ENCODE data around the gene PKMYT1. TPM values are rescaled to one million over a fixed set of nuclear protein-coding genes. Genes with fewer than 3 reads are reported as not detected.
A peak's percentile ranks its signal among the peaks of the same experiment; 100 is the strongest.

PKMYT1 gene
- total and polyA plus RNA-seq, 4 donors: 3.1 to 32.6 (median 13.6) TPM

DNA sequence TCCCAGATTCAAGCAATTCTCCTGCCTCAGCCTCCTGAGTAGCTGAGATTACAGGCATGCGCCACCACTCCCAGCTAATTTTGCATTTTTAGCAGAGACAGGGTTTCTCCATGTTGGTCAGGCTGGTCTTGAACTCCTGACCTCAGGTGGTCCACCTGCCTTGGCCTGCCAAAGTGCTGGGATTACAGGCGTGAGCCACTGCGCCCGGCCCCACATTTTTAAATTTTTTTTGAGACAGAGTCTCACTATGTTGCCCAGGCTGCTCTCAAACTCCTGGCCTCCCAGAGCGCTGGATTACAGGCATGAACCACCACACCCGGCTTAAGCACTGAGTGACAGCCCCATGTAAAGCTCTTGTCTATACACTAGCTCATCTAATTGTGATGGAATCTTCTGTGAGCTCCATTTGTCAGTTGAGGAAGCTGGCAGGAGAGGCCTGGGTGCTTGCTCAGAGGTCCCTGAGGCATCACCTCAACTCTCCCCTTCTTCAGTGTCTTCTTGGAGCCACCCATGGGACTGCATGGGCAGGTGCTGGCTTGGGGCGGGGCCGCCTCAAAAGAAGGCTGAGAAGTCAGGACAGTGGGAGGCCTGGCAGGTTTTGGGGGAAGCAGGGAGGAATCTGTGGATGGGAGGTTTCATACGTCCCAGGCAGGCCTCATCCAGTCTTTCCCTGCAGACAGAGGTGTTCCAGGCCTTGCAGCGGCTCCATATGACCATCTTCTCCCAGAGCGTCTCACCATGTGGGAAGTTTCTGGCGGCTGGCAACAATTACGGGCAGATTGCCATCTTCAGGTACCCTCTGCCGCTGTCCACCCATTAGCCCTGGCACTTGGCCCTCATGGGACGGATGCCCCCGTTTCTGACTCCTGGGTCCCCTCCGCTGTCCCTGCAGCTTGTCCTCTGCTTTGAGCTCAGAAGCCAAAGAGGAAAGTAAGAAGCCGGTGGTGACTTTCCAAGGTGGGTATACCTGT, 45.1 kb upstream of the PKMYT1 start:
- Histone ChIP-seq H3K36me3 (ENCODE audit: control insufficient read depth, insufficient read depth, low read length) (peaks cover 24% of the 10 kb centered on the region), H3K27ac (ENCODE audit: low read depth, low read length) (no peak overlapping the region), H3K9me3 (ENCODE audit: control insufficient read depth, insufficient read depth, low read length) (no peaks in the 10 kb centered on the region), H3K4me3 (ENCODE audit: low read depth, low read length) (no peak overlapping the region), H3K27me3 (ENCODE audit: control insufficient read depth, insufficient read depth, low read length) (peaks cover 27% of the 10 kb centered on the region), H3K4me1 (ENCODE audit: control insufficient read depth, insufficient read depth, low read length) (peaks cover 59% of the 10 kb centered on the region)
- DNase-seq (ENCODE audit: low read depth in 4 of 6, low spot score in 6 of 6): no peak
- WGBS (ENCODE audit: insufficient coverage): 97% methylated on average over 16 of the region's 18 CpGs

DNA sequence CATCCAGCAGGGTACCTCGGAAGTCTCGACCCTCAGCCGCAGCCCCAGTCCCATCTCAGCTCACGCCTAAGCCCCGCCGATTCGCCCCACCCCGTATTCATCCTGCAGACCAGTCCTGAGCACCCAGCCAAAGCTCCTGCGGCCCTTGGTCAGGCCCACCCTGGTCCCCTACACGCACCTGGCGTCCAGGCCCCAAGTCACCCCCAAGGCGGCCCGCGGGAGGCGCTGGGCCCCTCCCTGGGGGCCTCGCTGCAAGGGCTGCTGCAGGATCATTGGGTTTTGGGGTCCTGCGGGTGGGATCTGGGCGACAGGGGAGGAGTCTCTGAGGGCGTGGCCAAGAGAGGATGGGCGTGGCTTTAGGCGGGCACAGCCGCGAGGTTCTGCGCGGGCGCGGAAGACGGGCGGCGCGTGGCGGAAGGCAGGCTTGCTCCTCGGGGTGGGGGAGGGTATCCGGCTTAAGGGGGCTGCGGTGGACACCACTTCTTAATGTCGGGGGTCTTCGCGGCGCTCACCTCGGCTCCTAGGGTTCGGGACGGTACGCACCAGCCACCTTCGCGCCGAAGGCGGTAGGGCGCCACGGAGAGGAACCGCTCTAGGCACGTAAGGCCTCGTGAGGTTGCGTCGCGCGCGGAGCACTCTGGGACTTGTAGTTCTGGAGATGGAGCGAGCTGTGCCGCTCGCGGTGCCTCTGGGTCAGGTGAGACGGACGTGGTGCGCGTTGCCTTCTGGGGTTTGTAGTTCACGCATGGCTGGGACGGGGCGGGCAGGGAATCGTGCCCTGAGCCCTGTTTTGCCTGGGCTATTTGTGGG, 43.6 kb upstream of the PKMYT1 start, which contains the start of the genes HCFC1R1 and THOC6:
Gene HCFC1R1, minus strand, starts transcription at position 274 of the 810 bp plus-strand sequence. Its CDS starts 1 bp downstream, at position 273.
Gene THOC6, plus strand, starts transcription at position 367 of the 810 bp plus-strand sequence. Its CDS starts 292 bp downstream, at position 659.
- WGBS (ENCODE audit: insufficient coverage): under 1% methylated on average over 69 of the region's 69 CpGs
- Histone ChIP-seq H3K27ac (ENCODE audit: low read depth, low read length) (peak within 1 kb of the TSS; percentile 95), H3K27me3 (ENCODE audit: control insufficient read depth, insufficient read depth, low read length) (peaks cover 25% of the 10 kb centered on the region), H3K36me3 (ENCODE audit: control insufficient read depth, insufficient read depth, low read length) (peaks cover 24% of the 10 kb centered on the region), H3K4me1 (ENCODE audit: control insufficient read depth, insufficient read depth, low read length) (peaks cover 56% of the 10 kb centered on the region), H3K9me3 (ENCODE audit: control insufficient read depth, insufficient read depth, low read length) (no peaks in the 10 kb centered on the region), H3K4me3 (ENCODE audit: low read depth, low read length) (peak within 1 kb of the TSS; percentile 93)
- peak; percentile 88 to 99 (median 94) for DNase-seq (ENCODE audit: low read depth in 4 of 6, low spot score in 6 of 6)

DNA sequence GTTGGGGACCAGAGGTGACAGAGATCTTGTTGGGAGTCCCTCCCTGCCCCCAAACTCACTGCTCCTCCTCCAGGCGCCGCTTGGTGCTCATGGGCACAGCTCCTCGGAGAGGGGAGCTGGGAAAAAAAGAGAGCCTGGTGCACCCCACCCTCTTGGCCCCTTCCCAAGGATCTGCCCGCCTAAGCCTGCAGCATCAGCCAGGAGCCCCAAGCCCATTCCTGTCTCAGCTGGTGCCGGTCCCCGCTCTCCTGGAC, 43.1 kb upstream of the PKMYT1 start:
- DNase-seq (ENCODE audit: low read depth in 4 of 6, low spot score in 6 of 6): peak in 1 of 6 donors; percentile 74
- no peaks in the 10 kb centered on the region for H3K9me3 ChIP-seq (ENCODE audit: control insufficient read depth, insufficient read depth, low read length)
- peaks cover 53% of the 10 kb centered on the region for H3K4me1 ChIP-seq (ENCODE audit: control insufficient read depth, insufficient read depth, low read length)
- H3K36me3 ChIP-seq (ENCODE audit: control insufficient read depth, insufficient read depth, low read length): peaks cover 24% of the 10 kb centered on the region
- H3K27me3 ChIP-seq (ENCODE audit: control insufficient read depth, insufficient read depth, low read length): peaks cover 25% of the 10 kb centered on the region
- WGBS (ENCODE audit: insufficient coverage): 5% methylated on average over 3 of the region's 6 CpGs
- peak overlapping the region; percentile 93 for H3K4me3 ChIP-seq (ENCODE audit: low read depth, low read length)
- H3K27ac ChIP-seq (ENCODE audit: low read depth, low read length): peak overlapping the region; percentile 95

DNA sequence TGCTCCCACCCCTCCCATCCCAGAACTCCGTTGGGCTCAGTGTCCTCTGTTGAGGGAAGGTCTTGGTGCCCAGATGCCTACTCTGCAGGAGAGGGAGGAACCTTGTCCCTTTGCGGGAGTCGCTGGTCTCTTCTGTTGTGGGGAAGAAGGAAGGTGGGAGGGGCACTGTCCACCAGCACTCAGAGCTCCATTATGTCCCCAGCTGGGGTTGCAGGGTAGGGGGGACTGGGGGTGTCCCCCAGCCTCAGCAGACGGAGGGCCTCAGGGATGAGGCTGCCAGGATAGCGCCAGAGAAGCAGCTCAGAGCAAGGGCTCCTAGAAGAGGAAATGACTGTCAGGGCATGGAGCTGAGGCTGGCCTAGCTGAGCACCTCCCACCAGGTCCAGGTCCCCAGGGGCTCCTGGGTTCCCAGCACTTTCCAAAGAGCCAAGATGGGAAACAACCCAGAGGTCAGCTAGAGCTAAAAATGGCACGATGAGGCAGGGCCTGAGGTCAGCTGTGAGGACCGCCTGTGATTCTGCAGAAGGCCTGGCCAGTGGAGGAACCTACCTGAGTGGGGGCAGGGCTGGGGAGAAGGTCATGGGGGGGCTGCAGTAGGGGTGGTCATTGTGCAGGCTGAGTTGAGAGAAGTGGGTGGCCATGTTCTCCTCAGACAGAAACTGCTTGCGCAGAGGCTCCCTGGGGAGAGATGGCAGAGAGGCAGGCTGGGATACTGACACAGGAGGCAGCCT, 42.6 kb upstream of the PKMYT1 start:
- Histone ChIP-seq H3K4me1 (ENCODE audit: control insufficient read depth, insufficient read depth, low read length) (peaks cover 56% of the 10 kb centered on the region), H3K9me3 (ENCODE audit: control insufficient read depth, insufficient read depth, low read length) (no peaks in the 10 kb centered on the region), H3K27me3 (ENCODE audit: control insufficient read depth, insufficient read depth, low read length) (peaks cover 29% of the 10 kb centered on the region), H3K27ac (ENCODE audit: low read depth, low read length) (peak overlapping the region; percentile 95), H3K4me3 (ENCODE audit: low read depth, low read length) (peak overlapping the region; percentile 93), H3K36me3 (ENCODE audit: control insufficient read depth, insufficient read depth, low read length) (peaks cover 24% of the 10 kb centered on the region)
- no peak for DNase-seq (ENCODE audit: low read depth in 4 of 6, low spot score in 6 of 6)
- WGBS (ENCODE audit: insufficient coverage): 77% methylated on average over 6 of the region's 8 CpGs

DNA sequence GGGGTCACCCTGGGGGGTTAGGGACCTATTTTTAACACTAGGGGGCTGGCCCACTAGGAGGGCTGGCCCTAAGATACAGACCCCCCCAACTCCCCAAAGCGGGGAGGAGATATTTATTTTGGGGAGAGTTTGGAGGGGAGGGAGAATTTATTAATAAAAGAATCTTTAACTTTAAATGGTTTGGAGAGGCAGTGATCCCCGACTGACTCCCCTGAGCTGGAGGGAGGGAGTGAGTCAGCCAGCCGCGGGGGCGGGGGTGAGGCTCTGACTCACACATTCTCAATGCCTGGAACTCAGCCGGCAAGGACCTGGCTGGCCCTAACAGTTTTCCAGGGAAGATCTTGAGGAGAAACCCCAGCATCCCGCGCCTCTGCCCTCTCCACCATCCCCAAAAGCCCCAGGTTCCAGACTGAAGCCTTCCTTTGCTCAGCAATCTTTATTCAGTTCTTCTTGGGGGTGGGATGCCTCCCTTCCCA, 42.0 kb upstream of the PKMYT1 start:
- DNase-seq (ENCODE audit: low read depth in 4 of 6, low spot score in 6 of 6): peak in 1 of 6 donors; percentile 75
- H3K27ac ChIP-seq (ENCODE audit: low read depth, low read length): peak overlapping the region; percentile 95
- 50% methylated on average over 4 of the region's 8 CpGs for WGBS (ENCODE audit: insufficient coverage)
- H3K9me3 ChIP-seq (ENCODE audit: control insufficient read depth, insufficient read depth, low read length): no peaks in the 10 kb centered on the region
- peaks cover 35% of the 10 kb centered on the region for H3K27me3 ChIP-seq (ENCODE audit: control insufficient read depth, insufficient read depth, low read length)
- peaks cover 19% of the 10 kb centered on the region for H3K36me3 ChIP-seq (ENCODE audit: control insufficient read depth, insufficient read depth, low read length)
- peaks cover 58% of the 10 kb centered on the region for H3K4me1 ChIP-seq (ENCODE audit: control insufficient read depth, insufficient read depth, low read length)
- H3K4me3 ChIP-seq (ENCODE audit: low read depth, low read length): peak overlapping the region; percentile 93

DNA sequence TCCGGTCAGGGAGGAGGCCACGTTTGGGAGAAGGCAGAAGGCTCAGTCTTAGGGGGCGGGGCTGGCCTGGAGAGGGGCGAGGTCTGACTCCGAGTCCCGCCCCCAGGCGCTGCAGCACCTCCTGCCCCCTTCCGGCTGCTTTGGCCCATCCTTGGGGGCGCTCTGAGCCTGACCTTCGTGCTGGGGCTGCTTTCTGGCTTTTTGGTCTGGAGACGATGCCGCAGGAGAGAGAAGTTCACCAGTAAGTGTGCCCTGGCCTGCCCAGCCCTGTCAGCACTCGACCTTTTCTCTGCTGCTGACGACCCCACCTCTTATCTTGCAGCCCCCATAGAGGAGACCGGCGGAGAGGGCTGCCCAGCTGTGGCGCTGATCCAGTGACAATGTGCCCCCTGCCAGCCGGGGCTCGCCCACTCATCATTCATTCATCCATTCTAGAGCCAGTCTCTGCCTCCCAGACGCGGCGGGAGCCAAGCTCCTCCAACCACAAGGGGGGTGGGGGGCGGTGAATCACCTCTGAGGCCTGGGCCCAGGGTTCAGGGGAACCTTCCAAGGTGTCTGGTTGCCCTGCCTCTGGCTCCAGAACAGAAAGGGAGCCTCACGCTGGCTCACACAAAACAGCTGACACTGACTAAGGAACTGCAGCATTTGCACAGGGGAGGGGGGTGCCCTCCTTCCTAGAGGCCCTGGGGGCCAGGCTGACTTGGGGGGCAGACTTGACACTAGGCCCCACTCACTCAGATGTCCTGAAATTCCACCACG, 41.4 kb upstream of the PKMYT1 start:
- H3K27me3 ChIP-seq (ENCODE audit: control insufficient read depth, insufficient read depth, low read length): peaks cover 39% of the 10 kb centered on the region
- peaks cover 58% of the 10 kb centered on the region for H3K4me1 ChIP-seq (ENCODE audit: control insufficient read depth, insufficient read depth, low read length)
- WGBS (ENCODE audit: insufficient coverage): 8% methylated on average over 17 of the region's 25 CpGs
- peaks cover 13% of the 10 kb centered on the region for H3K36me3 ChIP-seq (ENCODE audit: control insufficient read depth, insufficient read depth, low read length)
- H3K27ac ChIP-seq (ENCODE audit: low read depth, low read length): peak overlapping the region; percentile 95
- peak overlapping the region; percentile 93 for H3K4me3 ChIP-seq (ENCODE audit: low read depth, low read length)
- H3K9me3 ChIP-seq (ENCODE audit: control insufficient read depth, insufficient read depth, low read length): no peaks in the 10 kb centered on the region
- DNase-seq (ENCODE audit: low read depth in 4 of 6, low spot score in 6 of 6): peak in 2 of 6 donors; percentile 33 to 74

DNA sequence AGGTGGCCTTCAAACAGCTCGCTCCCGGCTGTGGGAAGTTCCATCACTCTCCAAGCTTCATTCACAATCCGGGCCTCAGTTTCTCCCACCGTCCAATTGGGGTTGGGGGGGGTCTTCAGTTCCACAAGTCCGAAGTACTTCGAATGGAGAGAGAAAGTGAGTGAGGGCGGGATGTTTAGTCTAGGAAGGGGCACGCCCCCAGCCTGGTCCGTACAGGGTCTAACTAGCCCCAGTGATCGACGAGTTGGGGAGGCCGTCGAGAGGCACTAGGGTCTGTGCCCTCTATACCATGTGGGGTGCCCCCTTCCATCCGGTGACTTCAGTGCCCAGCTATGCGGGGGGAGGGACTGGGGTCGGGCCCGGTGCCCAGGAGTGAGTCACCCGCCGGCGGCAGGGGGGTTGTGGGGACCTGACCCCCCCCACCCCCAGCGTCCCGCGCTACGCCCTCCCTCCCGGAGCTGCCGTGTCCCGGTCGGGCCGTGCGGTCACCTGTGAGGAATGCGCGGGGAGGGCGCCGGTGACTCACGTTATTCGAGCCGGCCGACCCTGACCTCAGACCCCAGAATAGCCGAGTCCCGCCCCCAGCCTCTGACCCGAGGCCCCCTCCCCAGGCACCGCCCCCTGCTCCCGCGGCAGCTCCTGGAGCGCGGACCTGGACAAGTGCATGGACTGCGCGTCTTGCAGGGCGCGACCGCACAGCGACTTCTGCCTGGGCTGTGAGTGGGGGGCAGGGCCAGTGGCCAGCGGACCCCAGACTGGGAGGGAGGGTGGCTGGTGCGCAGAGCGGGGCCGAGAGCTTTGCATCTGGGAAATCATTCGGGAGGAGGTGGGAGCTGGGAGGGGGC, 40.6 kb upstream of the PKMYT1 start:
- peaks cover 58% of the 10 kb centered on the region for H3K4me1 ChIP-seq (ENCODE audit: control insufficient read depth, insufficient read depth, low read length)
- peak overlapping the region; percentile 93 for H3K4me3 ChIP-seq (ENCODE audit: low read depth, low read length)
- H3K27me3 ChIP-seq (ENCODE audit: control insufficient read depth, insufficient read depth, low read length): peaks cover 39% of the 10 kb centered on the region
- peak overlapping the region; percentile 95 for H3K27ac ChIP-seq (ENCODE audit: low read depth, low read length)
- DNase-seq (ENCODE audit: low read depth in 4 of 6, low spot score in 6 of 6): peak in 2 of 6 donors; percentile 5 to 58
- 2% methylated on average over 54 of the region's 57 CpGs for WGBS (ENCODE audit: insufficient coverage)
- peaks cover 9% of the 10 kb centered on the region for H3K36me3 ChIP-seq (ENCODE audit: control insufficient read depth, insufficient read depth, low read length)
- no peaks in the 10 kb centered on the region for H3K9me3 ChIP-seq (ENCODE audit: control insufficient read depth, insufficient read depth, low read length)

DNA sequence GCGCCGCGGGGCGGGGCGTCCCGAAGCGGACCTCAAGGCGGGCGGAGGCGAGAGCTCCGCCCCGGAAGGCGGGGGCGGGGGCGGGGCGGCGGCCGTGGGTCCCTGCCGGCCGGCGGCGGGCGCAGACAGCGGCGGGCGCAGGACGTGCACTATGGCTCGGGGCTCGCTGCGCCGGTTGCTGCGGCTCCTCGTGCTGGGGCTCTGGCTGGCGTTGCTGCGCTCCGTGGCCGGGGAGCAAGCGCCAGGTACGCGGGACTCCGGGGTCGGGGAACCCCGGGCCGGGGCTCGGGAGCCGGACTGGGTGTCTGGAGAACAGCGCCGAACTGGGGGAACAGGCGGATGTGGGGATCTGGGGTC, 40.0 kb upstream of the PKMYT1 start, which contains the start of gene TNFRSF12A:
Gene TNFRSF12A, plus strand, starts transcription at position 122 of the 357 bp plus-strand sequence. Its CDS starts 30 bp downstream, at position 152.
- H3K9me3 ChIP-seq (ENCODE audit: control insufficient read depth, insufficient read depth, low read length): no peaks in the 10 kb centered on the region
- WGBS (ENCODE audit: insufficient coverage): under 1% methylated on average over 47 of the region's 49 CpGs
- H3K4me3 ChIP-seq (ENCODE audit: low read depth, low read length): peak within 1 kb of the TSS; percentile 93
- peaks cover 58% of the 10 kb centered on the region for H3K4me1 ChIP-seq (ENCODE audit: control insufficient read depth, insufficient read depth, low read length)
- peaks cover 7% of the 10 kb centered on the region for H3K36me3 ChIP-seq (ENCODE audit: control insufficient read depth, insufficient read depth, low read length)
- H3K27me3 ChIP-seq (ENCODE audit: control insufficient read depth, insufficient read depth, low read length): peaks cover 43% of the 10 kb centered on the region
- peak within 1 kb of the TSS; percentile 95 for H3K27ac ChIP-seq (ENCODE audit: low read depth, low read length)
- DNase-seq (ENCODE audit: low read depth in 4 of 6, low spot score in 6 of 6): peak in 2 of 6 donors; percentile 65 to 85
